GM19328 (cell line): ENCODE results near the gene FXN.
"Not testable (repeated sequence)": the region's sequence is repeated elsewhere in the genome, so short reads cannot be mapped to it uniquely, and the experiment has no call there.

Experiments used
- ATAC-seq: cut with Tn5 transposase; IDR thresholded peaks from one replicate; pipeline ENCODE4 v1.9.1; 2021; ENCODE audit warnings: mild to moderate bottlenecking, moderate library complexity; ENCODE audit not compliant: unreplicated experiment

Gene FXN

DNA sequence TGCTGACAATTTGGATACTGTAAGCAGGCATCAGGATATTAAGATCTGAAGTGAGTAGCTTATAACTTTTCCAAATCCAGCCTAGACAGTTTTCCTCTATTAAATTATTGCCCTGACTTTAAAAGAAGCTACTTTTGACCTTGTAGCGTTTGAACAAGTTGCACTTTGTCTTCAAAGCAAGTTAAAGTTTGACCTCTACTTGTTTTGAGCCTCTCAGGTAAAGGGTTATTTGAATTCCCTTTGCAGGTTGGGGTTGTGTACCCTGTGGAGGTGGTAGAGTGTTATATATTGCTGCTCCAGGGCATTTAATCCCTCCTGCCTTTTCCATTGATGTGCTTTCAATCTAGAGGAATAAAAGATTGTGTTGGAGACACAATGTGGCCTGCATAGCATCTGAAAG, 30.1 kb downstream of the FXN start:
- no peak for ATAC-seq

DNA sequence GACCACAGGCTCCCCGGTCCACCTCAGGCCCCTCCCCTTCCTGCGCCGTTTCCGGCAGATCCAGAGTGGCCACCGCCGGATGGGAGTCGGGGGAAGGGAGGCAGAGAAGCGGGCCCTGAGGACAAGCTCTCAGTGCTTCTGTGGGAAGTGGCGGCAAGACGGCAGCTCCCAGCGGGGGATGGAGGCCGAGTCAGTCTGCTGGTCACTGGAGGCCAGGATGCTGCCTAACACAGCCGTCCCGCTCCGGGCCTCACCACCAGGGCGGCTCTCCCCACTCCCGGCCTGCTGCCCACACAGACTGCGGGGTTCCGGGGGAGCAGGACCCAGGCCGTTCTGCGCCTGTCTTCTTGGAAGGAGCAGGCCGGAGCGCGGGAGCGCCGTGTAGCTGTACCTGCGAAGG, 31.4 kb downstream of the FXN start:
- ATAC-seq = no peak

DNA sequence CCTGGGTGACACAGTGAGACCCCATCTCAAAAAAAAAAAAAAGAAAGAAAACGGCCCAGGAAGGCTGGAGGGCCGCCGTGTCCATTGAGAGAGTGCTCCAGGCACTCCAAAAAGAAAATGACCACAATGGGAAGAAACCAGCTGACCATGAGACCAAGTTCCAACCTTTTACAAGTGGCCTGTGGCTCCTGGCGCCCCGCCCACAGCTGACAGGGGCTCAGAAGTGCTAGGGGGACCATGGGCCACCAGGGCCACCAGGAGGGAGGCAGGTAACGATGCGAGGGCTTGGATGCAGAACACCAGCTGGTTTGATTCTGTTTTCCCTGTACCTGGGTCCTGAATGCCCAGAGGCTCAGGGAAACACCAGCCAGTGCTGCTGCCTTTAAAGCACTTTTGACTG, 34.6 kb downstream of the FXN start:
- no peak for ATAC-seq

DNA sequence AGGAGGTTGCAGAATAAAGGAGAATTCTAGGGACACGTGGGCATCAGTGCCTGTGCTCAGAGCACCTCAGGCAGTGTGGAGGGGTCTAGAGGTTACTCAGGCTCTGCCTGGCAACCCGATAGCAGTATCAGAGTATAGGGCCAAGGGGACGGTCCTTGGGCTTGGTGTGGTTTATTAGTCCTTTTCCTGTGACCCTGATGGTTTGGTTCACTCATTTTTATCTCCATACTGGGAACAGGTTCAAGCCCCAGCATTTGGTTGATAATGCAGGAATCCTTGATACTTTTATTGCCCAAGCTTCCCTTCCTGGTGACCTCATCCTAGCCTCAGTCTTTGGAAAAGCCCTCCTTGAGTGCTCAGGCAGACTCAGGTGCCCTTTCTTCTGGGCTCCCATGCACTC, 35.5 kb downstream of the FXN start:
- ATAC-seq = no peak

DNA sequence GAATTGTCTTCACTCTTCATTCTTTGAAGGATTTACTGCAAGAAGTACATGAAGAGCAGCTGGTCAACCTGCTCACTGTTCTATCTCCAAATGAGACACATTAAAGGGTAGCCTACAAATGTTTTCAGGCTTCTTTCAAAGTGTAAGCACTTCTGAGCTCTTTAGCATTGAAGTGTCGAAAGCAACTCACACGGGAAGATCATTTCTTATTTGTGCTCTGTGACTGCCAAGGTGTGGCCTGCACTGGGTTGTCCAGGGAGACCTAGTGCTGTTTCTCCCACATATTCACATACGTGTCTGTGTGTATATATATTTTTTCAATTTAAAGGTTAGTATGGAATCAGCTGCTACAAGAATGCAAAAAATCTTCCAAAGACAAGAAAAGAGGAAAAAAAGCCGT, 37.6 kb downstream of the FXN start:
- no peak for ATAC-seq

DNA sequence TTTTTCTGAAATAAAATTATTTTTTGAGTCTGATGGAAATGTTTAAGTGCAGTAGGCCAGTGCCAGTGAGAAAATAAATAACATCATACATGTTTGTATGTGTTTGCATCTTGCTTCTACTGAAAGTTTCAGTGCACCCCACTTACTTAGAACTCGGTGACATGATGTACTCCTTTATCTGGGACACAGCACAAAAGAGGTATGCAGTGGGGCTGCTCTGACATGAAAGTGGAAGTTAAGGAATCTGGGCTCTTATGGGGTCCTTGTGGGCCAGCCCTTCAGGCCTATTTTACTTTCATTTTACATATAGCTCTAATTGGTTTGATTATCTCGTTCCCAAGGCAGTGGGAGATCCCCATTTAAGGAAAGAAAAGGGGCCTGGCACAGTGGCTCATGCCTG, 39.2 kb downstream of the FXN start:
- no peak for ATAC-seq

DNA sequence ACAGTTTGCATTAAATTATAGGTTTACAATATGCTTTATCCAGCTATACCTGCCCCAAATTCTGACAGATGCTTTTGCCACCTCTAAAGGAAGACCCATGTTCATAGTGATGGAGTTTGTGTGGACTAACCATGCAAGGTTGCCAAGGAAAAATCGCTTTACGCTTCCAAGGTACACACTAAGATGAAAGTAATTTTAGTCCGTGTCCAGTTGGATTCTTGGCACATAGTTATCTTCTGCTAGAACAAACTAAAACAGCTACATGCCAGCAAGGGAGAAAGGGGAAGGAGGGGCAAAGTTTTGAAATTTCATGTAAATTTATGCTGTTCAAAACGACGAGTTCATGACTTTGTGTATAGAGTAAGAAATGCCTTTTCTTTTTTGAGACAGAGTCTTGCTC, 41.0 kb downstream of the FXN start:
- ATAC-seq = no peak

DNA sequence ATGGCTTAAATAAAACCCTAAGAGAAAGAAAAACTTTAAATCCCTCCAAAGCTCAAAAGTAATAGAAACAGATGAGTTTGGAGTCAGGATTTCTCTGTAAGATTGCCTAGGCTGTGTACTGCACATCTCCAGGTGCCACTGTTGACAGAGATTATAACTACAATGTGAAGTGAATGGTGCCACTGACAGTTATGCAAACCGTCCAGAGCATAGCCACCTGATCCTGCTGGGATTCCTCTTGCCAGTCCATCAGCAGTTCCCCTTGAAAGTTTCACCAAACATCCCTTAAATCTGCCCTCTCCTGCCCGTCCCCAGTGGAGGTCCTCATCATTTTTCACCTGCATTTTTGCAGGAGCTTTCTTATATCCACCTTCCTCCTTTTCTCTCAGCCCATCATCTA, 42.5 kb downstream of the FXN start:
- ATAC-seq = no peak

DNA sequence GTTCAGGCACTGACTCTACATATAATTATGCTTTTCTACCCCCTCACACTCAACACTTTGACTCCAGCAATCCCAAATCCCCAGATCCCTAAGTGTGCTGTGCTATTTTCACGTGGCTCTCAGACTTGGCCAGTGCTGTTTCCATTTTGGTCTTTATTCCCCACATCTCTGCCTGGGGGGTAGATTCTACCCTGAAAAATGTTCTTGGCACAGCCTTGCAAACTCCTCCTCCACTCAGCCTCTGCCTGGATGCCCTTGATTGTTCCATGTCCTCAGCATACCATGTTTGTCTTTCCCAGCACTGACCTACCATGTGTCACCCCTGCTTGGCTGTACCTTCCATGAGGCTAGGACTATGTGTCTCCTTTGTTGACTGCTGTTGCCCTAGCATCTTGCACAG, 43.0 kb downstream of the FXN start:
- no peak for ATAC-seq

DNA sequence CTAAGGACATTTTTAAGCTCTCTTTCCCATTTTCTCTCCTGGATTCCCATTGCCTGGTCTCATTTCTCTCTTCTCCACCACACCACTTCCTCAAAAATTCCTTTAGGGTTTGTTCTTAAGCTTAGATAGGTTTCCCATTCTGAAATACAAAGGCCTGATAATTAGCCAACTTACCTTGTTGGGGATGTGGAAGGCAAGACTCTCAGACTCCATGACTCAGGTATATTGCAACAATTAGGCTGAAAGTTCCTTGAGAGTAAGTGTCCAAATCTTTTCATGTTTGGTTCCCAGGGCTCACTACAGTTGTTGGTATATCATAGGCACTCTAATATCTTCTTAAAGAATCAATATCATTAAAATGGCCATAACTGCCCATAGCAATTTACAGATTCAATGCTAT, 43.6 kb downstream of the FXN start:
- no peak for ATAC-seq

DNA sequence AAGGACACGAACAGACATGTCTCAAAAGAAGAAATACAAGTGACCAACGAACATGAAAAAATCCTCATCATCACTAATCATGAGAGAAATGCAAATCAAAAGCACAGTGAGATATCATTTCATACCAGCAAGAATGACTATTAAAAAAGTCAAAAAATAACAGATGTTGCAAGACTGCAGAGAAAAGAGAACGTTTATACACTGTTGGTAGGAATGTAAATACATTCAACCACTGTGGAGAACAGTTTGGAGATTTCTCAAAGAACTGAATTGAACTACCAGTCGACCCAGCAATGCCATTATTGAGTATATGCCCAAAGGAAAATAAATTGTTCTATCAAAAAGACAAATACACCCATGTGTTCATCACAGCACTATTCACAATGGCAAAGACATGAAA, 45.7 kb downstream of the FXN start:
- no peak for ATAC-seq

DNA sequence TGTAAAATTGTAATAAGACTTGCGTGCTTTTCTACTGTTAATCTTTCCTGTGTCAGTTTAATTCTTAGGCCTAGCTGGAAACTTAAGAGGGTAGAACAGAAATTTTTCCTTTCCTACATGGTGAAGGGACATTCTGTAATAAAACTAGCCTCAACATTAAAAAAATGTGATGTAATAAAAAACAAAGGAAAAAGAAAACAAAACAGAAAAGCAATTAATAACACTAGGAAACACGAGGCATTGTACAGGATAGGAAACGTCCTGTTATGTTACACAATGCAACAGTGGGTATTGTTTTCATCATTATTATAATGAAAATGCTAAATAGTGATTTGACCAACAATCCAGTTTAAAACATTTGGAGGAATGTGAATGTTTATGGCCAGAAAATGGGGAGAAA, 47.8 kb downstream of the FXN start:
- no peak for ATAC-seq

DNA sequence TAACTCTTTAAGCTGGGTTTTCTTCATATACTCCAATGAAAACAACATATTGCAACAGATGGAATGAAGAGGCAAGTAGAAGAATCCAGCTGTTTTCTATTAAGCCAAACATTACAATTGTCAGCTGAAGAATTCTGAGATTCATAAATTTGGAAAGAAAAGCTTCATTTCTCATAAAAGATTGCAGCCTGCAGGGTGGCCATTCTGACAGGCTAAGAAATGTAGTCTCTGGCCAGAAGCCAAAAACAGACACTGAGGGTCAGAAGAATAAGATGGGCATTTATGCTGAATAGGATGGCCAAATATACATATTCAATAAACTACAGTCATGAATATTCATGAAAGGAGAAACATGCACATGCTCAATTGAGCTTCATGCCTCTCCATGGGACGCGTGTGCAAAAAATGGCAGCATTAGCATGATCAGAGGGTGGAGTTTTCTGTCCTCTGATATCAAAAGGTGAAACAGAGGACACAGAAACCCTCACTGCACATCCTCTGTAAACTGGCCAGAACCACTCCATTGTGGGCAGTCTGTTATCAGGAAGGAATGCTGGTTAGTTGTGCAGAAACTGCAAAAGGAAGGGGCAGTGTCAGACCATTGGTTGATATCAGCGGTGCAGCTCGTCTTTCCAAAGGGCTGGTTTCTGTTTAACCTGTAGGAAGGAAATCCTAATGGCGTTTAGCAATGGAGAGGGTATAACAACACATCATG, 50.2 kb downstream of the FXN start:
- no peak for ATAC-seq

DNA sequence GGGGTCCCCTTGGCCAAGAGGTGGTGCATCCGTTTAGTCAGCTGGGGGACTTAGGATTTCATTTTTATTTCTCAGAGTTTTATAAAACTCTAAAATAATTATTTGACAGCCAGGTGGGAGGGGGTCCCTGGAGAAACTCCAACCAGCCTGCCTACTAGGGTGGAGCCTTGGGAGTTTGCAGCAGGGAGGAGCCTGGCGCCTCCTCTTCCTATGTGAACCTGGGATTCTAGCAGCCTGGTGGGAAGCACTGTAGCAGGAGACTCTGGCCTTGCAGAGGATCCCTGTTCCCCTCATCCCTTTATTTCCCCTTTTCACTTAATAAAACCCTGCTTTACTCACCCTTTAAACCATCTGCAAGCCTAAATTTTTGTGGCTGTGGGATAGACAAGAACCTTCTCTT, 50.8 kb downstream of the FXN start:
- no peak for ATAC-seq

DNA sequence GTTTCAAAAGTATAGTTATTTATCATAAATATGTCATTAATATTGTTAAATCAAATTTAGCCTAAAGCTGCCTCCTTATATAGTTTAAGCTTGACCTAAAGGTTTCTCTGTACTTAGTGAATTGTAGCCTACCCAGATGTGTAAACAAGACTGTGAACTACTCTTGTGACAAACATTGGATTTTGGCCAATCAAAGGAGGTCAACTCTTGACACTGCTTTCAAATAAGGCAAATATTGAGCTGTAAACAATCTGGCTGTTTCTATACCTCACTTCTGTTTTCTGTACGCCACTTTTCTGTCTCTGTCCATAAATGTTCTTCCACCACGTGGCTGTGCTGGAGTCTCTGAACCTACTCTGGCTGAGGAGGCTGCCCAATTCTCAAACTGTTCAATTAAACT, 51.2 kb downstream of the FXN start:
- ATAC-seq = no peak

DNA sequence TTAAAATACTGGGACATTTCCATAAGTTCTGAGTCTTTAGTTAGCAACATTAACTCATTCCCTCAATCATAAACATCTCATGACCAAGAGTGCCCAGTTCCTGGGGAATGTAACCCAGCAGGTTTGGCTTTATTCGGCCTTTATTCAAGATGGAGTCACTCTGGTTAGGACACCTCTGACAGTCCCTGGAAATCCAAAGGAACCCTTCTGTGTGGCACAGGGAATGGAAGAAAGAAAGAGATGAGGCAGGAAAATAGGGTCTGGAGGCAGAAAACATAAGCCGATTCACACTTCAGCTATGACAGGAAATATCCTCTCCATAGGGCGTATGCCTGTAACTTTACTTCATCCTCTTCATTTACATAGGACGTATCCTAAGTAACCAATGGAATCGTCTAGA, 53.5 kb downstream of the FXN start:
- no peak for ATAC-seq

DNA sequence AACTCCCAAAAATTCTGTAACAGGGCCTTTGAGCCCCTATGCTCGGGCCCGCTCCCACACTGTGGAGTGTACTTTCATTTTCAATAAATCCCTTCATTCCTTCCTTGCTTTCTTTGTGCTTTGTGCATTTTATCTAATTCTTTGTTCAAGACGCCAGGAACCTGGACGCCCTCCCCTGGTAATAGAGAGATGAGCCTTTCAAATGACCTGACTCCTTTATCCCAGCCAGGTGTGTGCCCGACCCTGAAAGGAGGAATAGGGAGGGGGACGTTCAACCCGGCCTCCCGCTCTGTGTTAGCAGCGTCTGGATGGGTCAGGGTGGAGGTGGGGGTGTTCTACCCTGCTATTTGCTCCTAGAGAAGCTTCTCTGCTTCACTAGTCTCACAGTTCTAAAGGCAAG, 53.9 kb downstream of the FXN start:
- no peak for ATAC-seq

DNA sequence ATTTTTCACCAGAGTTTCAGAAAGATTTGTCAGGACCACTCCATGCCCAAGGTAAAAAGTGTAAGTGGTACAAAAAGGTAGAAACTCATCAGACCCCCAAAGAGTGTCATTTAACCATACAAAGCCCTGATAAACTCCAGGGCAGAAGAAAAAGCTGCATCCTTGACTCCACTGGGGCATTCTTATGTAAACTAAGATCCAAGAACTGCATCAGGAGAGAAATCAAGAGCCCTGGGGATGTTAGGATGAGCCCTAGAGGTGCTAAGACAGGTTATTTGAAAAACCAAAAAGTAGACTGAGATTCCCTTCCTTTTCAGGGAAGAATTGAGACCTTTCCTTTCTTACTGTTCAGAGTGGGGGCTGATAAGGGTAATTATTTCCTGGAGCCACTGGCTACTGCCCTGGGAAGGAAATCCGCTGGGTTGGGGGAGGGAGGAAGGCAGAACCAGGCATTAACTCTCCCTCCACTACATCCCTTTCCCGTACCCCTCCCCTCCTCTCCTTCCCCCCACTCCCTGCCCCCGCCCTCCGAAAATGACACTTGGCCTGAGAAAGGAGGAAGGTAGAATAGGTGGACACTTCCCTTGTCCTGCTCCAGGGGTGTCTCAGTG, 54.7 kb downstream of the FXN start:
- no peak for ATAC-seq

DNA sequence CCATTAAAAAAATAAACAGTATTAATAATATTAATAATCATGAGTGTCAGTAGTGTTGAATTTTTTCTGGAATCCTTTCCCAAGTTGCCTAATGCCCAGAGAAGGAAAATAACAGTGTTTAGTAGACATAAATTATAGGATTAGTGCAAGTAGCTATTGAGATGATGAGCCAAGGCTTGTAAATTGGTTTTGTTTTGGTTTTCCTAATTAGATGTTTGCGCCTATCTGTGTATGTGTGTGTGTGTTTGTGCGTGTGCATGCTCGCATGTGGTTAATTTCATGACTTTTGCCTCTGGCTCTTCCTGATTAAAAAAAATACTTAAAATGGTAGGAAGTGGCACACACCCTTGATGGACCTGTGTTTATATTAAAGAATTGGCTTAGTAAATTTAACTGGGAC, 55.4 kb downstream of the FXN start:
- no peak for ATAC-seq

DNA sequence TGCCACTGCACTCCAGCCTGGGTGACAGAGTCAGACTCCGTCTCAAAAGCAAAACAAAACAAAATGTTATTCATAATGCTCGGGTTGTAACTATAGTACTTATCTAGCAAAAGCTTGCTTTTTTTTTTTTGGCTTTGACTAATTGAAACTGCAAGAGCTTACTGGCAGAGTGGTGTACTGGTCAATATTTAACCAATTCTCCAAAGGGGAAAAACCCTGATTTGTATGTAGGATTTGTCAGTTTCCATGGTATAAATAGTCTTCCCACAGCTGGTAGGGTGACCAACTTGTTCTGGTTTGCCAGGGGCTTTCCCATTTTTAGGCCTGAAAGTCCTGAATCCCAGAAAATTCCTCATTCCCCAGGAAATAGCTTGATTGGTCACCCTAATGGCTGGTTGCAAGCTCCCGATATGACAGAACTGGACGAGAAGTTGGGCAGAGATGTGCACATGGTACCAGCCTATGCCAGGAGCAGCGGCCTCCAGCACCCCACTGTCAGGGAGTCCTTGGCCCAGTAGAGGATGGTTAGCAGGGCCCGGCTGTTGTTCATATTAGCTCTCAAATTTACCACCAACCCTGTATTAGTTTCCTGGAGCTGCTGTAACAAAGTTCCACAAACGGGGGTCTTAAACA, 58.0 kb downstream of the FXN start:
- no peak for ATAC-seq

DNA sequence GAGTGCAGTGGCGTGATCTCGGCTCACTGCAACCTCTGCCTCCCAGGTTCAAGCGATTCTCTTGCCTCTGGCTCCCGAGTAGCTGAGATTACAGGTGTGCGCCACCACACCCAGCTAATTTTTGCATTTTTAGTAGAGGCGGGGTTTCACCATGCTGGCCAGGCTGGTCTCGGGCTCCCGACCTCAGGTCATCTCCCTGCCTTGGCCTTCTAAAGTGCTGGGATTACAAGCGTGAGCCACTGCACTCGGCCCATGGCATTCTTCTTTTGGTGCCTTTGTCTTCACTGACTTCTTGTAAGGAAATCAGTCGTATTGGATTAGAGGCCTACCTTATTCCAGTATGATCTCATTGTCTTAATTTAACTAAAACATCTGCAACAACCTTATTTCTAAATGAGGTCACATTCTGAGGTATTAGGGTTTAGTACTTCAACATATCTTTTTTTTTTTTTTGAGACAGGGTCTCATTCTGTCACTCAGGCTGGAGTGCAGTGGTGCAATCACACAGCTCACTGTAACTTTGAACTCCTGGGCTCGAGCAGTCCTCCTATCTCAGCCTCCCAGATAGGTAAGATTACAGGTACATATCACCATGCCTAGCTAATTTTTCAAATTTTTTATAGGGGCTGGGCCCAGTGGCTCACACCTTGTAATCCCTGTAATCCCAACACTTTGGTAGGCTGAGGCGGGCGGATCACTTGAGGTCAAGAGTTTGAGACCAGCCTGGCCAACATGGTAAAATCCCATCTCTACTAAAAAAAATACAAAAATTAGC, 59.0 kb downstream of the FXN start:
- ATAC-seq = not testable (repeated sequence)

DNA sequence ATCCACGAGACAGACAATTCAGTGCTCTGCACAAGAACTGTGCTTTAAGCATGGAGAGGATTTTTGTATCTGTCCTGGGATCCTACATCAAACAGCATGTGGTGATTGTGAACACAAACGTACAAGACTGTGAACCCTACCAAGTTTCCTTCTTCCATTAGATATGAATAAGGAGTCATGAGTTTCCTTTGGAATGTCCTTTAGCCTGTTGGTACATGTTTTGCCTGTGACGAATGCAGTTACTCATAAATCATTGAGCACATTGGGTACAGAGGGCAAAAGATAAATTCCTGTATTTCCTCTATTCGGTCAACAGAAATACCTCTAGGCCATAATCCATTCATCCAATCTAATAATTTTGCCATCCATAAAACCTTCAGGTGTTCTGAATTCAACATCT, 61.5 kb downstream of the FXN start:
- no peak for ATAC-seq
